HS-5 (cell line): Measurements from ENCODE around the gene HEXIM2.

ENCODE experiments used
- DNase-seq: peaks from one replicate; pipeline ENCODE4 v3.0.0-alpha.2; 2012; ENCODE audit warnings: low read depth

Gene HEXIM2

GRCh38 chr17:45128331-45128730 is 33.3 kb upstream of the HEXIM2 start:
- no peak for DNase-seq

DNA sequence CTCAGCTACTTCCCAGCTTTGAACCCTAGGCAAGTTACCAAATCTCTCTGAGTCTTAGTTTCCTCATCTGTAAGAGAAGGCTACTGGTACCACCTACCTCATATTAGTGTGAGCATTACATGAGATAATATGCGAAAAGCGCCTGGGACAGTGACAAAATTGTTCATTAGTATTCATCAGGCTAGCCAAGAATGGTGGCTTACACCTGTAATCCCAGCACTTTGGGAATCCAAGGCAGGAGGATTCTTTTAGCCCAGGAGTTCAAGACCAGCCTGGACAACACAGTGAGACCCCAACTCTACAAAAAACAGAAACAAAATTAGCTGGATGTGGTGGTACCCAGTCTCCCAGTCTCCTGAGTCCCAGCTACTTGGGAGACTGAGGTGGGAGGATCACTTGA is 32.7 kb upstream of the HEXIM2 start:
- no peak for DNase-seq

DNA sequence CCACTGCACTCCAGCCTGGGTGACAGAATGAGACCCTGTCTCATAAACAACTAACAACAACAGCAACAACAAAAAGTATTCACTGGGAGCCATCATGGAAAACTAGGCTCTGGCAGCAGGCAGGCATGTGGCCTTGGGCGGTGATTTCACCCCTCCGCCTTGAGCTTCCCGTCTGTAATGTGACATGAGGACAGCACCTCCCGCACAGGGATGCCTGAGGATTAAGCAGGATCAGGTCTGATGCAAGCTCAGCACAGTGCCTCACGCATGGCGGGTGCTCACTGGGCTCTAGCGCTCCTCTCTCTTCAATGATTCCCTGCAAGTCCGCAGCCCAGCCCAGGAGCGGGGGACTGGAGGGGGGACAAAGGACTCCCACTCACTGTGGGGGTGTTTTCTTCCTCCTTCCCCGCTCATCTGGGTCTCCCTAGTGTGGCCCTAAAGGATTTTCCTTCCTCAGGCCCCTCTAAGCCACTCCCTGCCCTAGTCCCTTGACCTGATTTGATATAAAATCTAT is 32.2 kb upstream of the HEXIM2 start:
- DNase-seq, result no peak

DNA sequence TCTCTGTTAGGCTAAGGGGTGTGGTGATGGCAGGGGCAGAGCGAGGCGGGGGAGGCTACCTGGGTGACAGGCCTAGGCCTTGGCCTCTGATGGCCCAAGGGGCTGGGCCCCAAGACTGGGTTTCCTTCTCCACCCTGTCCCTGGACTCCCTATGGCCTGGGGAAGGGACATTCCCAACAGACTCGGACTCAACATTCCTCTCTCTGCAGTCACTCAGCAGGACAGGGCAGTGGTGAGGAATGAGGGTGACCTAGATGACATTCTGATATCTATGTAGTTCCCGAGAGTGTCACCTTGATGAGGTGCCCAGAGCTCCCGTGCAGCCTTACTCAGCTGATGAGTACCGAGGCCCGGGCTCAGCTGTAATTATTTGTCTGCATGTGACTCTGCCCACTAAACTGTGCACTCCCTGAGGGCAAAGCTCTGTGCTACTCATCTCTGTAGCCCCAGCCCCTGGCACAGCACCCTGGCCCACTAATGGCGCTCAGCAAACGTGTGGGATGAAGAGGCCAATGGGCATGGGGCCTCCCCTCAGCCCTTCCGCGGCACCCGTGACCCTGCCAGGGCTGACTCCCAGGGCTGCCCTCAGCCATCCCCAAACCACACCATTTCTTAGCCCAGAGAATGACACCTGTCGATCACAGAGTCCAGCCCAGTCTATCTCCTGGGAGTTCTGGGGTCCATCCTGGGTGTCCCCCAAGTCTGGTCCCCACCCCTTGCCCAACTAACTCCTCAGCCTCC is 31.6 kb upstream of the HEXIM2 start:
- no peak for DNase-seq

GRCh38 chr17:45130681-45131615 is 30.7 kb upstream of the HEXIM2 start:
- no peak for DNase-seq

- no peak for DNase-seq
Measured at GRCh38 chr17:45131616-45132319, 29.9 kb upstream of the HEXIM2 start.

DNA sequence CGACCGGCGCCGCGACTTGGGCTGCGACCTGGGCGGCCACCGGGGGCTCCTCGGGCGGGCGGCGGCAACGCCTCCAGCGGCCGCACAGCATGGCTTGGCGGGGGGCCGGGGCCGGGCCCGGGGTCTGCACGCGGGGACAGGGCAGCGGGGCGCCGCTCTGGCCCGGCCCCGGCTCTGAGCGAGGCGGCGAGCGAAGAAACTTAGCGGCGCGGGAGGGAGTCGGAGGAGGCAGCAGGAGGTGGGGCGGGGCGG is 29.4 kb upstream of the HEXIM2 start, which contains the start of gene PLCD3:
Gene PLCD3 (minus strand): TSS at position 196 of the 252 bp plus-strand sequence. CDS start 105 bp downstream, at position 91.
- DNase-seq, result no peak

- peak; percentile 32 for DNase-seq
Measured at GRCh38 chr17:45132572-45133463, 28.9 kb upstream of the HEXIM2 start.

DNA sequence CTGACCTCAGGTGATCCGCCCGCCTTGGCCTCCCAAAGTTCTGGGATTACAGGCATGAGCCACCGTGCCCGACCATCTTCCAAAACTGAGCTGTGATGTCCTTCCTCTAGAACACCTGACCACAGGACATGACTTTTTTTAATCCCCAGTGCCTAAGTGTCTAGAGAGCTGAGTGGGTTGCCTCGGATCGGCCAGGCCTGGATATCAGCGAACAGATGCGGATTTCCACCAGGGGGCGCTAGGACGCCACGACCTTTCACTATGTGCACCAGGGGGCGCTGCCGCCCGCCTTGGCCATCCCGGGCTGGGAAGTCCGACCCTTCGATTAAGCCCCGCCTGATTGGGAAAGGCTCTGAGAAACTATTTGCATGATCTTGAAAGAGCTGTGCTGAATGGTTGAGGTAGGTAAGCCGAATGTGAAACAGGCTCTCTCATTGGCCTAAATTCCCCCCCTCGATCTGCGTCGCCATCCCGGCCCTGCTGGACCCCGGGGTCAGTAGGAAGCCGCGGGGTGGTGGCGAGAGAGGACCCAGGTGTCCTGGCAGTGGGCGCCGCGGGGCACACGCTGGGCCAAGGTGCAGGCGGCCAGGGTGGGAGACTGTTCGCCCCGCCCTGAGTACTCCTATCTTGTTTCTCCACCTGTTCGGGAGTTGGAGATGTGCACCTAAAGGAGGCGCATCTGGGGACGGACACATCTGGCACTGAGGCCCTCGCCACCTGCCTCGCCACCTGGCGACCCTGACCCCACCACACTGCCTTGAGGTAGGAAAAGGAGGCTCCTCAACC is 26.3 kb upstream of the HEXIM2 start, which contains the start of gene ACBD4:
Gene ACBD4 (plus strand): TSS at position 496 of the 786 bp plus-strand sequence. CDS start 458 bp downstream, outside the sequence.
- peak; percentile 90 for DNase-seq

DNA sequence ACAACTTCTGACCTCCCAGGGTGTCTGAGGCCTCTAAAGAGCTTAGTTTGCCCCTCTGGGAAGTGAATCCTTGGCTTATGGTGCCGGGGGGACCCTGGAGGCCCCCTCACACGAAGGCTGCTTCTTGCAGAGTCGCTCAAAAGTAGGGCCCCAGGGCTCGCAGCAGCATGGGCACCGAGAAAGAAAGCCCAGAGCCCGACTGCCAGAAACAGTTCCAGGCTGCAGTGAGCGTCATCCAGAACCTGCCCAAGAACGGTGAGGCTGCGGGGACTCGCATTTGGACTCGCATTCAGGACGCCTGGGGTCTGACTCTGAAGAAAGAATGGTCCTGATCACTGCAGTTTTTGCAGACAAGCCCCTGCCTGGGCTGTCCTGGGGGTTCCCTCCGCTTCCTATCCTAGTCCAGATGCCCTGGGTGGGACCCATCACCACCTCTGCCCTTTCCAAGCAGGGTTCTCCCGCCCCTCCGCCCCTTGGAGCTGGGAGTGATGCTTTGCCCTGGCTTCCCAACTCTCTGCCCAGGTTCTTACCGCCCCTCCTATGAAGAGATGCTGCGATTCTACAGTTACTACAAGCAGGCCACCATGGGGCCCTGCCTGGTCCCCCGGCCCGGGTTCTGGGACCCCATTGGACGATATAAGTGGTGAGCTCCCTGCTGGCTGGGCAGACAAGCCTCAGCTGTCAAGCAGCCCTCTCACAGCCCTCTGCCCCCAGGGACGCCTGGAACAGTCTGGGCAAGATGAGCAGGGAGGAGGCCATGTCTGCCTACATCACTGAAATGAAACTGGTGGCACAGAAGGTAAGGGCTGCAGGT is 25.5 kb upstream of the HEXIM2 start:
- DNase-seq, result no peak

DNA sequence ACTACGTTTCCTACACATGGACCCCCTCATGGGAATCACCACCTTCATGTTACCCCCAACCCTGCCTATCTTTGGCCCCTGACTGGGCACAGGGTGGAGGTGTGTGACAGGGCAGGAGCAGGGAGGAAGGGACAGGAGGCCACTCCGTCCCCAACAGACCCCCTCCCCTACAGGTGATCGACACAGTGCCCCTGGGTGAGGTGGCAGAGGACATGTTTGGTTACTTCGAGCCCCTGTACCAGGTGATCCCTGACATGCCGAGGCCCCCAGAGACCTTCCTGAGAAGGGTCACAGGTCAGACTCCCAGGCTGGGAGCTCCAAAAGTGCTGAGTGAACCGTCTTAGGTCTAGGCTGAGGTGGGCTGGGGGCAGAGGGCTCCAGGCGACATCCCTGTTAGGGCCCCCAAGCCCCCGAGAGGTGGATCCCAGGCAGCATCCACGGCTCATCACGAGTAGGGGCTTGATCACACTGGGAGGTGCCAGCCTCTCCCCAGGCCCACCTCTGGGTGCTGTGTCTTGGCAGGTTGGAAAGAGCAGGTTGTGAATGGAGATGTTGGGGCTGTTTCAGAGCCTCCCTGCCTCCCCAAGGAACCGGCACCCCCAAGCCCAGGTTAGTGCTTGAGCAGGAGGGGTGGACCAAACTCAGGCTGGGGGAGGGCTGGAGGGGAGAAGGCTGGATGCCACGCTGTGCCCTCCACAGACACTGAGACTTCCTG is 24.7 kb upstream of the HEXIM2 start:
- DNase-seq, result no peak

DNA sequence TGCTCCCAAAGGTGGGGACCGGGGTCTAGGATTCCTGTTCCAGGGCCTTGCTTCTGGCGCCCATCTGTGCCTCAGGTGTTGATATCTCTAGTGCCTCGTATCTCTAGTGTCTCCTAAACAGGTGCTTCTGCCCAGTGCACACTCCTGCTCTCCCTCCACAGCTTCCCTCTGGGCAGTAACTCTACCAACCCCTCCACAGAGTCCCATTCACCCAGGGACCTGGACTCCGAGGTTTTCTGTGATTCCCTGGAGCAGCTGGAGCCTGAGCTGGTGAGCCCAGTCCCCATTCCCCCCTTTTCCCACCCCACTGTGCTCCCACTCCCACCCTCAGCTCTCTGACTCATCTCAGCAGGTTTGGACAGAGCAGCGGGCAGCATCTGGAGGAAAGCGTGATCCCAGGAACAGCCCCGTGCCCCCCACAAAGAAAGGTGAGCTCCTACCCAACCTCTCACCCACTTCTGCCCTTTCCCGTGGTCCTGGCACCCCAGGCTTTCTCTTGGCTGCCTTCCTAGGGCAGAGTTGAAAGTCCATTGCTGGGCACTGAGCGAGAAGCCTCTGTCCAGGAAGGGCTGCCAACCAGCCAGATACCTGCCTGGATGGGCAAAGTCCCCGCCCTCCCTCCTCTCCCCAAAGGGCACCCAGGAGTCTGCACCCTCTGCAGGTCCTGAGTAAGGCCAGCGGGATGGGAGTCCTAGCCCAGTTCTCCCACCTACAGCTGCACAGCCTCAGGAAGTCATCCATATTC is 23.9 kb upstream of the HEXIM2 start:
- no peak for DNase-seq

DNA sequence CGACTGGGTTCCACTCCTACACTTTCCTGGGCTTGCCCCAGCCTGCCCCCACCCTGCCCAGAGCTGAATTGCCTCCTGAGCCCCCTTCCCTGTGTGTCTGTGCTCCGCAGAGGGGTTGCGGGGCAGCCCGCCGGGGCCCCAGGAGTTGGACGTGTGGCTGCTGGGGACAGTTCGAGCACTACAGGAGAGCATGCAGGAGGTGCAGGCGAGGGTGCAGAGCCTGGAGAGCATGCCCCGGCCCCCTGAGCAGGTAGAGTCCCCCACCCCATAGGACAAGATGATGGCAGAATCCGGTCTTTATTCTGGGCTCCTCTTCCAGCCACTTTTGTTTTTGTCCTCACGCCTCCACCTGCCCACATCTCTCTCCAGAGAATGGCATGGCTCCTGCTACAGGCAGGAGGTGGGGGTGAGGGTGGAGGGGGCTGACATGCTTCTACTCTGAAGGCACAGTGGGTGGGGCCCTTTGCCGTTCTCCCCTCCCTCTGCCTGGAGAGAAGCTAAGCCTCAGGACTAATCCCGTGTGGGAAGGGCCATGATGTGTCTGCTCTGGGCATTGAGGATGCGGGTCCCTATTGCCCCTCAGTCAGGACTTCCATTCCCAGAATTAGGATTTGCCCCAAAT is 22.7 kb upstream of the HEXIM2 start:
- DNase-seq, result no peak

- DNase-seq, result no peak
Measured at GRCh38 chr17:45139533-45139920, 22.1 kb upstream of the HEXIM2 start.

GRCh38 chr17:45143094-45143670 is 18.5 kb upstream of the HEXIM2 start:
- DNase-seq, result no peak

DNA sequence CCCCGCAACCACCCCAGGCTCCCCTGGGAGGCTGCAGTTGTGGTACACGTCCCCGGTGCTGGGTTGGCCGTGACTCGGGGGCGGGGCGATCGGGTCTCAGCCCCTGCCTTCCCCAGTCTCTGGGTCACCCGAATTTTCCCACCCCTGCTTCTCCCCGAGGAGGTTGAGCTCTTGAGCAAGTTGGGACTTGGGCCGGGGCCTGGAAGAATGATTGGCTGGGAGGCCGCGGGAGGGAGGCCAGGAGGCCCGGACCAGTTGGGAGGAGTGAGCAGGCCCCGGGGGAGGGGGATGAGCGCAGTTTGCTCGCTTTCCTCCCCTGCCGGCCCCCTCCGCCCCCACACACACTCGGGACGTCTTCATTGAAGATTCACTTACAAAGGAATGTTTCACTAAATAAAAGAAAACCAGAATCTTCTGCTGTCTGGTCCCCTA is 17.9 kb upstream of the HEXIM2 start:
- DNase-seq, result no peak
